ENCODE measurements around the gene RSPH9. TPM values are rescaled to one million over a fixed set of nuclear protein-coding genes. Genes with fewer than 3 reads are reported as not detected.

RSPH9 gene
- total RNA-seq, 2 experiments from 2014 or later, result not detected

- ATAC-seq (ENCODE audit: low read depth) (no peak), DNase-seq (no peak)
- Mint-ChIP-seq H3K4me1 (peaks cover 49% of the 10 kb centered on the region), H3K9me3 (no peaks in the 10 kb centered on the region), H3K4me3 (no peak overlapping the region), H3K27me3 (no peaks in the 10 kb centered on the region), H3K27ac (no peak overlapping the region), H3K36me3 (peaks cover 3% of the 10 kb centered on the region)
- POLR2A ChIA-PET, result interaction anchor here (1.4 to 4.2 kb wide), 3 partner anchors 30 to 104 kb away, joined by 4 to 24 read pairs (median 7); partner anchors contain the start of genes GTPBP2, MAD2L1BP and VEGFA
Observed at GRCh38 chr6:43666196-43666920, 21.5 kb downstream of the RSPH9 start.

DNA sequence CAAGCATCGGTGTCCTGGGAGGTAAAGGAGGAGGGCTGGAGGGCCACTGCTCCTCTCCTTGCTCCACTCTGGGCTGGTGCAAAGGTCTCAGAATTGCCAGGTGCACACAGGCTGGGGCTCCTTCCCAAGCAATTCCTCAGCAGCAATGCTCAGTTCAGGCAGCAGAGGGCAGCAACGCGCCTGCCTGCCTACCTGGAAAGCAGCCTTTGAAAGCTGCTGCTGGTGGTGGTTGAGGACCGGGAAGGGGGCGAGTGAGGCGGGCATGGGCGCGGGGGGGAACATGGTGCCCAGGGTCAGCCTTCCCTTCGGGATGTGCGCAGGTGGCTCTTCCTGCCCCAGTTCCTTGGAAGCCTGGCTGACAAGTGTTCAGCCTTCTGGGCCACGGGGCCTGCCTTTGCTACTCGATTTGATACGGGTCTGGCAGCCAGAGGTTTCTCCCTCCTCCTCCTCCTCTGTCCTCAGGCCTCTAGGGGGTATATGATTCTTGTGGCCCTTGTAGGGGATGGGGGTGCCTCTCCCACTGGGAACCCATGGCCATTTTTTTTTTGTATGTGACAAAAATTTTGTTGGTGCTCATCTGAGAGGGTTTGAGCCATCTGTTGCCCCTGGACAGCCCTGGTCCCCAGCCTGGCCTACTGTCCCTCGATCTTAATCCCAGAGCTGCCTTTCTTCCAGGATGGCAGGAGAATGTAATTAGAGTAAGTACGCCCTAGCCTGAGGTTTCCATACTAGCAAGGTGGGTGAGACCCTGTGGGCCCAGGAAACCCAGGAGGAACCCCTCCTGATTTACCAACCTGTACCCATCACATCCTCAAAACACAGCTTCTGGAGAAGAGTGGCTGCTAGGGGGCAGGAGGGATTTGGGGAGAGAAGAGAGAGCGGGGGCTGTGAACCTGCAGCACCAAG lies 22.7 kb downstream of the RSPH9 start:
- Mint-ChIP-seq H3K9me3 (no peaks in the 10 kb centered on the region), H3K4me1 (peaks cover 41% of the 10 kb centered on the region), H3K4me3 (peak overlapping the region; percentile 76), H3K36me3 (peaks cover 6% of the 10 kb centered on the region), H3K27ac (peak overlapping the region; percentile 82), H3K27me3 (no peaks in the 10 kb centered on the region)
- DNase-seq (peak; percentile 88), ATAC-seq (ENCODE audit: low read depth) (peak; percentile 57)
- POLR2A ChIA-PET, result interaction anchor here (0.7 to 4.2 kb wide), 9 partner anchors 21 to 1035 kb away, joined by 3 to 24 read pairs (median 4); partner anchors contain the start of genes GTPBP2, MAD2L1BP, MRPS18A and RSPH9

DNA sequence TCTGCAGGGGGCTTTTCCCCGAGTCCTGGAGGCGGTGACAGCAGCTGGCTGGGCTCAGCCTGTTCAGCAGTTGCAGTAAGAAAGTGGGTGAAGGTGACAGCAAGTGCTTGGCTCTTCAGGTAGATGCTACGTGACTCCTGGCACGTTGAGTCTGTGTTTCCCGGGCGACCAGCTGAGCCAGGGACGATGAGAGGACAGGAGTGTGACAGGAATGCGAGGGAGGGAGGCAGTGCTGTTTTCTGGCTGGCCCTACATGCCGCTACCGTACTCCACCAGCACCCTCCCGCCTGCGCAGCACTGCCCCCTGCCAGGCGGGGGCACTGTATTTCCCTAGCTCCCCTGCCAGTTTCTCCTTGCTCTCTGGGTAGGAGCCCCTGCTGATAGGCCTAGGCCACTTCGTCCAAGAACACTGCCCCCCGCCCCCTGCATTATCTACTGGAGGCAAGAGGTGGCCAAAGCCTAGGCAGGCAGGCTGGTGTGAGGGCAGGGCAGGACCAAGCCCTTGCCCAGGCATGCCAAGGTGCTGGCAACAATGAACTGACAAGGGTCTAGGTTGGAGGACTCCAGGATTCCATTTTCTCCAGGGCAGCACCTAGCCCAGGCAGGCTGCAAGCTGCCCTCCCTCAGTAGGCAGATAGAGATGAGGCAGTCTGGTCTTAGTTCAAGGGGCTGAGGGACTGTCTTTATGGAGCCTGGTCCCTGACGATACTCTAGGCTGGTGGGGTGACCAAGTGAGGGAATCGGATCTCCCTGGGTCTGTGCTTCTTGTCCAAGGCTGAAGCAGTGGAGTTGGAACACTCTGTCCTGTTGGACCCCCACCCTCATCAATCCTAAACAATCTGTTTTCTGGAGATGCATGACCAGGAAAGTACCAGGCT lies 23.6 kb downstream of the RSPH9 start:
- DNase-seq, result peak; percentile 67
- peak; percentile 62 for ATAC-seq (ENCODE audit: low read depth)
- peak overlapping the region; percentile 82 for H3K27ac Mint-ChIP-seq
- POLR2A ChIA-PET, result interaction anchor here (1.1 to 4.2 kb wide), 7 partner anchors 23 to 106 kb away, joined by 3 to 24 read pairs (median 5); partner anchors contain the start of genes GTPBP2, MAD2L1BP, RSPH9 and VEGFA
- no peaks in the 10 kb centered on the region for H3K9me3 Mint-ChIP-seq
- peaks cover 11% of the 10 kb centered on the region for H3K36me3 Mint-ChIP-seq
- H3K4me3 Mint-ChIP-seq, result peak overlapping the region; percentile 76
- no peaks in the 10 kb centered on the region for H3K27me3 Mint-ChIP-seq
- peaks cover 39% of the 10 kb centered on the region for H3K4me1 Mint-ChIP-seq

DNA sequence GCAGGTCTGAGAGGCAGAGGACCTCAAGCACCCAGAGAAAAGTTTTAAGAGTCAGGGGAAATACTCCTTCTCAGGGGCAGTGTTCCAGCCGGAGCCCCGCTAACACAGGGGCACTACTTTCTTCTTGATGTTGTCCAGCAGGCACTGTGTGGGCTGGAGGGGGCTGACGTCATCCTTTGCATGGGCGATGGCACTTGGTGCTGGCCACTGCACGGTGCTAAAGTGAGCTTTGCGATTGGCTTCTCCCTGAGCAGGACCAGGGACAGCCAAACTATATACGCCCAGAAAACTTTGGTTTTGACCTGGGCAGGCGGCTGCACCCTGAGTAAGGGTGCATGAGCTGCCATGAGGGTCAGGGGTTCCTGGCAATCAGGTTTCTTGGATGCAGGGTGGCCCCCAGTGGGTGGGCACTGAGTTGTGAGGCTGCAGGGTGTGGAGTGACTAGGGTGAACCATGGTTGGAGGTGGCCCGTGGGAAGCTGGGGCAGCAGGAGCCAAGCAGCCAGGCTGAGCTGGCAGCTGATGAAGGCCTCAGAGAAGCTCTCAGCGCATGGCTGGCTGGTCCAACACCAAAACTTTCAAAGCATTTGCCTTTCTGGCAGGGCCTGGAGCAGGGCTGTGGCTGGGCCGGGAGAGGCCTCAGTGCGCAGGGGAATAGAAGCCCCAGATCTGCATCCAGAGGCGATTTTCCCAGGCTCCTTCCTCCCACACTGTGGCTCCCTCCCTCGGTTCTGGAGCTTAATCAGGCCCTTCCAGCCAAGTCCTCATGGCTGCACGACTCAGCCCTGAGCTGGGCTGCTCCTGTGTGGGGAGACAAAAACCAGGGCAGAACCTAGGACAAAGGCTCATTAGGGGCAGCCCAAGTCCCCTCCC lies 24.4 kb downstream of the RSPH9 start:
- DNase-seq, result no peak
- Mint-ChIP-seq H3K4me1 (peaks cover 39% of the 10 kb centered on the region), H3K36me3 (peaks cover 15% of the 10 kb centered on the region), H3K4me3 (no peak overlapping the region), H3K27ac (peak overlapping the region; percentile 84), H3K27me3 (no peaks in the 10 kb centered on the region), H3K9me3 (no peaks in the 10 kb centered on the region)
- POLR2A ChIA-PET, result interaction anchor here (0.7 to 2.8 kb wide), 6 partner anchors 9 to 404 kb away, joined by 3 to 7 read pairs (median 4); partner anchors contain the start of genes GTPBP2, MAD2L1BP and VEGFA
- ATAC-seq (ENCODE audit: low read depth), result peak; percentile 6

DNA sequence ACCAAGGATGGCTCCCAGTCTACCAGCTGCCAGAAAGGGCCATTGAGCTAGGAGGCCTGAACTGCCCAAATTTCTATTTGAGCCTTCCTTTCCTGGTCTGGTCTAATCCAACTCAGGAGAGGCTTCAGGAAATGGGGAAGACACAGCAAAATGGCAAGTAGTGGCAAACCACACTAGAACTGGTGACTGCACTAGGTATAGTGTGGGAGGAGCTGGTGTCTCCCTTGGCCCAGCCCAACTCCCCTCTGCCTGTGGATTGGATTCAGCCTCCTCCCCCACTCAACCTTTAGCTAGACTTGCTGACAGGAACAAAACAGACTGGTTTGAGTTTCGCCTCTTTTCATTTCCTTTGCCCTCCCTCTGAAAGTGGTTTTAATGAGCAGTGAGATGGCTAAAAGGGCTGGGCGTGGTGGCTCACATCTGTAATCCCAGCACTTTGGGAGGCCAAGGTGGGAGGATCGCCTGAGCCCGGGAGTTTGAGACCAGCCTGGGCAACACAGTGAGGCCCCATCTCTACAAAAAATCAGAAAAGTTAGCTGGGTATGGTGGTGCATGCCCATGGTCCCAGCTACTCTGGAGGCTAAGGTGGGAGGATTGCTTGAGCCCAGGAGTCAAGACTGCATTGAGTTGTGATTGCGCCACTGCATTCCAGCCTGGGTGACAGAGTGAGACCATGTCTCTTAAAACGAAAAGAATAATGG lies 25.2 kb downstream of the RSPH9 start:
- Mint-ChIP-seq H3K4me1 (peaks cover 39% of the 10 kb centered on the region), H3K27ac (peak overlapping the region; percentile 84), H3K4me3 (peak overlapping the region; percentile 20), H3K27me3 (no peaks in the 10 kb centered on the region), H3K9me3 (no peaks in the 10 kb centered on the region), H3K36me3 (peaks cover 16% of the 10 kb centered on the region)
- no peak for DNase-seq
- POLR2A ChIA-PET, result interaction anchor here (0.7 to 1.7 kb wide), 5 partner anchors 8 to 405 kb away, joined by 3 to 7 read pairs (median 4); partner anchors contain the start of gene GTPBP2
- peak; percentile 65 for ATAC-seq (ENCODE audit: low read depth)

- Mint-ChIP-seq H3K36me3 (peaks cover 16% of the 10 kb centered on the region), H3K4me1 (peaks cover 39% of the 10 kb centered on the region), H3K27me3 (no peaks in the 10 kb centered on the region), H3K27ac (peak overlapping the region; percentile 84), H3K9me3 (no peaks in the 10 kb centered on the region), H3K4me3 (no peak overlapping the region)
- POLR2A ChIA-PET, result interaction anchor here (0.9 to 1.5 kb wide), 3 partner anchors 41 to 404 kb away, joined by 3 to 7 read pairs (median 4); partner anchors contain the start of gene GTPBP2
- ATAC-seq (ENCODE audit: low read depth) (no peak), DNase-seq (no peak)
Observed at GRCh38 chr6:43670623-43670986, 25.8 kb downstream of the RSPH9 start.

- no peaks in the 10 kb centered on the region for H3K9me3 Mint-ChIP-seq
- POLR2A ChIA-PET, result interaction anchor here (0.8 kb wide), 1 partner anchor 16 kb away, joined by 3 read pairs; the partner anchor contains the start of gene MRPS18A
- ATAC-seq (ENCODE audit: low read depth) (no peak), DNase-seq (no peak)
- no peaks in the 10 kb centered on the region for H3K27me3 Mint-ChIP-seq
- H3K27ac Mint-ChIP-seq, result peak overlapping the region; percentile 84
- peaks cover 39% of the 10 kb centered on the region for H3K4me1 Mint-ChIP-seq
- H3K4me3 Mint-ChIP-seq, result no peak overlapping the region
- peaks cover 16% of the 10 kb centered on the region for H3K36me3 Mint-ChIP-seq
Observed at GRCh38 chr6:43671011-43671800, 26.4 kb downstream of the RSPH9 start.

- Mint-ChIP-seq H3K4me1 (peaks cover 37% of the 10 kb centered on the region), H3K36me3 (peaks cover 16% of the 10 kb centered on the region), H3K4me3 (no peak overlapping the region), H3K27me3 (no peaks in the 10 kb centered on the region), H3K27ac (no peak overlapping the region), H3K9me3 (no peaks in the 10 kb centered on the region)
- no peak for ATAC-seq (ENCODE audit: low read depth)
- POLR2A ChIA-PET, result interaction anchor here (0.8 kb wide), 1 partner anchor 15 kb away, joined by 3 read pairs; the partner anchor contains the start of gene MRPS18A
- no peak for DNase-seq
Observed at GRCh38 chr6:43671801-43672690, 27.2 kb downstream of the RSPH9 start.

DNA sequence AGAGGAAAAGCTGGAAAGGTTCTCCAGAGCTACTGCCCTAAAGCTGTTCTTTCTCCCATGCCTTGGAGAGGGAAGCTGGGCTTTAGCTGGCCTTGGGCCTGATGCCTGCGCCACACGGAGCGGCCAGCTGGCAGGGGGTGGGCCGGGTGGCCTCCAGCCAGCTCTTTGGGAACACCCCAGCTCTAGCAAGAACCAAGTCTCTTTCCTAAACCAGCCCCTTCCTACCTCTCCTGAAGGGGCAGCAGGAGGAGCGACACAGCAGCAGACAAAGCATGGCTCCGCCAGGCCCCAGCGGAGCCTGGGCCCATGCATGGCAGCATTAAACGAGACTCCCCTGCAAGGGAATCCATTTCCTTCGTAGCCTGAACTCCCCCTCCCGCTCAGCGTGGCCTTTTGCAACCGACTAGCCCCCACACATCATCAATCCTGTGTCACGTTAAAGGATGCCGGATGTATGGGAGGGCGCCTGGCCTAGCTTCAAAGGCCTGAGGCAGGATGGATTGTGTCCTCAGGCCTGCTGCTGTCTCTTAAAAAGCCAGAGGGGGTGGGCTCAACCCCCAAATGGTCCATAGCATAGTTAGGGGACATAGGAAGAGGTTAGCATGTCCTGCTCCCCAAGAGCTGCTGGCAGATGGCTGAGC lies 28.7 kb downstream of the RSPH9 start:
- DNase-seq (no peak), ATAC-seq (ENCODE audit: low read depth) (no peak)
- Mint-ChIP-seq H3K4me1 (peaks cover 25% of the 10 kb centered on the region), H3K9me3 (no peaks in the 10 kb centered on the region), H3K36me3 (peaks cover 22% of the 10 kb centered on the region), H3K4me3 (no peak overlapping the region), H3K27me3 (no peaks in the 10 kb centered on the region), H3K27ac (no peak overlapping the region)
- POLR2A ChIA-PET, result interaction anchor here (0.6 to 0.9 kb wide), 3 partner anchors 12 to 163 kb away, joined by 3 to 6 read pairs (median 3); partner anchors contain the start of genes LRRC73 and MRPS18A

DNA sequence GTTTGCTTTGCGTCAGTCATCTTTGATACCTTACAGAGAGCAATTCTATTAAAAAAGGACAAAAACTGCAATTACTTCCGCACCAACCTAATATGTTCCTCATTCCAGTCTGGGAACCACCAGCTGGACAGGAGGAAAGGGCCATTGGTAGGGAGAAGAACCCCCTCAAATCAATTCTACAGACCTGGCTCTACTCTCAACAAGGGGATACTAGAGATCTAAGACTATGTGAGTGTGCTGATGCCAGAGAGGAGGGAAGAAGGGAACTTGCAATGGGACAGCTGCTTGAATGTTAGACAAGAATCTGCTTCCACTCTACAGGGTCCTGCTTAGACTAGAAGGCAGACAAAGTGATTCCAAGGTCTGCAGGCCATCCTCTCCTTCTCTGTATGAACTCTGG lies 29.5 kb downstream of the RSPH9 start:
- ATAC-seq (ENCODE audit: low read depth) (no peak), DNase-seq (no peak)
- Mint-ChIP-seq H3K9me3 (no peaks in the 10 kb centered on the region), H3K27me3 (no peaks in the 10 kb centered on the region), H3K36me3 (peaks cover 22% of the 10 kb centered on the region), H3K4me1 (peaks cover 22% of the 10 kb centered on the region), H3K4me3 (no peak overlapping the region), H3K27ac (no peak overlapping the region)
- POLR2A ChIA-PET, result no interaction called here
